ENCODE results near the gene AMOTL1.

GRCh38 chr11:94746721-94747120 lies 21.4 kb upstream of the AMOTL1 start:
- TF ChIP-seq, protein P1, sequence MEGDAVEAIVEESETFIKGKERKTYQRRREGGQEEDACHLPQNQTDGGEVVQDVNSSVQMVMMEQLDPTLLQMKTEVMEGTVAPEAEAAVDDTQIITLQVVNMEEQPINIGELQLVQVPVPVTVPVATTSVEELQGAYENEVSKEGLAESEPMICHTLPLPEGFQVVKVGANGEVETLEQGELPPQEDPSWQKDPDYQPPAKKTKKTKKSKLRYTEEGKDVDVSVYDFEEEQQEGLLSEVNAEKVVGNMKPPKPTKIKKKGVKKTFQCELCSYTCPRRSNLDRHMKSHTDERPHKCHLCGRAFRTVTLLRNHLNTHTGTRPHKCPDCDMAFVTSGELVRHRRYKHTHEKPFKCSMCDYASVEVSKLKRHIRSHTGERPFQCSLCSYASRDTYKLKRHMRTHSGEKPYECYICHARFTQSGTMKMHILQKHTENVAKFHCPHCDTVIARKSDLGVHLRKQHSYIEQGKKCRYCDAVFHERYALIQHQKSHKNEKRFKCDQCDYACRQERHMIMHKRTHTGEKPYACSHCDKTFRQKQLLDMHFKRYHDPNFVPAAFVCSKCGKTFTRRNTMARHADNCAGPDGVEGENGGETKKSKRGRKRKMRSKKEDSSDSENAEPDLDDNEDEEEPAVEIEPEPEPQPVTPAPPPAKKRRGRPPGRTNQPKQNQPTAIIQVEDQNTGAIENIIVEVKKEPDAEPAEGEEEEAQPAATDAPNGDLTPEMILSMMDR (IDR thresholded peaks at IDR 0.05): no peak
- TF ChIP-seq POLR2A (IDR thresholded peaks at IDR 0.05): no peak

Measured in esophagus squamous epithelium (tissue), 4 donors.